Measurements from ENCODE around the gene ZMYND8.
"Not testable (repeated sequence)": the region's sequence is repeated elsewhere in the genome, so short reads cannot be mapped to it uniquely, and the experiment has no call there.

The ZMYND8 gene

GRCh38 chr20:47290666-47291430 is 65.7 kb downstream of the ZMYND8 start:
- no peak for DNase-seq (ENCODE audit: low read depth in 2 of 3, low spot score in 2 of 3)

GRCh38 chr20:47290008-47290407 is 66.5 kb downstream of the ZMYND8 start:
- DNase-seq (ENCODE audit: low read depth in 2 of 3, low spot score in 2 of 3): no peak

- DNase-seq (ENCODE audit: low read depth in 2 of 3, low spot score in 2 of 3): no peak
Observed at GRCh38 chr20:47289096-47289495, 67.4 kb downstream of the ZMYND8 start.

- not testable (repeated sequence) for DNase-seq (ENCODE audit: low read depth in 2 of 3, low spot score in 2 of 3)
Observed at GRCh38 chr20:47288530-47288929, 68.0 kb downstream of the ZMYND8 start.

- DNase-seq (ENCODE audit: low read depth in 2 of 3, low spot score in 2 of 3): no peak
Observed at GRCh38 chr20:47287609-47288144, 68.8 kb downstream of the ZMYND8 start.

- no peak for DNase-seq (ENCODE audit: low read depth in 2 of 3, low spot score in 2 of 3)
Observed at GRCh38 chr20:47286681-47287080, 69.8 kb downstream of the ZMYND8 start.

- no peak for DNase-seq (ENCODE audit: low read depth in 2 of 3, low spot score in 2 of 3)
Observed at GRCh38 chr20:47285189-47285588, 71.3 kb downstream of the ZMYND8 start.

- no peak for DNase-seq (ENCODE audit: low read depth in 2 of 3, low spot score in 2 of 3)
Observed at GRCh38 chr20:47284373-47284772, 72.1 kb downstream of the ZMYND8 start.

GRCh38 chr20:47283411-47283810 is 73.1 kb downstream of the ZMYND8 start:
- DNase-seq (ENCODE audit: low read depth in 2 of 3, low spot score in 2 of 3): no peak

GRCh38 chr20:47282864-47283263 is 73.6 kb downstream of the ZMYND8 start:
- no peak for DNase-seq (ENCODE audit: low read depth in 2 of 3, low spot score in 2 of 3)

GRCh38 chr20:47281376-47281775 is 75.1 kb downstream of the ZMYND8 start:
- no peak for DNase-seq (ENCODE audit: low read depth in 2 of 3, low spot score in 2 of 3)

- DNase-seq (ENCODE audit: low read depth in 2 of 3, low spot score in 2 of 3): no peak
Observed at GRCh38 chr20:47280668-47281067, 75.8 kb downstream of the ZMYND8 start.

GRCh38 chr20:47280228-47280627 is 76.3 kb downstream of the ZMYND8 start:
- no peak for DNase-seq (ENCODE audit: low read depth in 2 of 3, low spot score in 2 of 3)

GRCh38 chr20:47278907-47279348 is 77.6 kb downstream of the ZMYND8 start:
- DNase-seq (ENCODE audit: low read depth in 2 of 3, low spot score in 2 of 3): no peak

- DNase-seq (ENCODE audit: low read depth in 2 of 3, low spot score in 2 of 3): not testable (repeated sequence)
Observed at GRCh38 chr20:47277535-47277872, 79.0 kb downstream of the ZMYND8 start.

- no peak for DNase-seq (ENCODE audit: low read depth in 2 of 3, low spot score in 2 of 3)
Observed at GRCh38 chr20:47276851-47277534, 79.5 kb downstream of the ZMYND8 start.

- DNase-seq (ENCODE audit: low read depth in 2 of 3, low spot score in 2 of 3): no peak
Observed at GRCh38 chr20:47276251-47276650, 80.2 kb downstream of the ZMYND8 start.

- no peak for DNase-seq (ENCODE audit: low read depth in 2 of 3, low spot score in 2 of 3)
Observed at GRCh38 chr20:47275548-47275947, 81.0 kb downstream of the ZMYND8 start.

- no peak for DNase-seq (ENCODE audit: low read depth in 2 of 3, low spot score in 2 of 3)
Observed at GRCh38 chr20:47274401-47275108, 81.9 kb downstream of the ZMYND8 start.

- no peak for DNase-seq (ENCODE audit: low read depth in 2 of 3, low spot score in 2 of 3)
Observed at GRCh38 chr20:47273591-47274235, 82.8 kb downstream of the ZMYND8 start.

- peak in 1 of 3 experiments; percentile 27 for DNase-seq (ENCODE audit: low read depth in 2 of 3, low spot score in 2 of 3)
Observed at GRCh38 chr20:47272893-47273590, 83.5 kb downstream of the ZMYND8 start.

Data from activated CD8-positive, alpha-beta memory T cell treated with anti-CD3 and anti-CD28 coated beads for 48 hours (primary cell).